Activated CD8-positive, alpha-beta memory T cell treated with anti-CD3 and anti-CD28 coated beads, Interleukin-2, amount 50 U/mL, for 48 hours (primary cell): Measurements from ENCODE around the gene ZBTB37.
"Not testable (repeated sequence)": the region's sequence is repeated elsewhere in the genome, so short reads cannot be mapped to it uniquely, and the experiment has no call there.

Experiments
- DNase-seq: peaks from one replicate; pipeline ENCODE4 v3.0.0-alpha.2; 2020

Gene ZBTB37

GRCh38 chr1:173915596-173915995, 47.4 kb downstream of the ZBTB37 start:
- no peak for DNase-seq

GRCh38 chr1:173916667-173917066, 48.5 kb downstream of the ZBTB37 start:
- DNase-seq: no peak

- DNase-seq: no peak
Observed at GRCh38 chr1:173917149-173917548, 49.0 kb downstream of the ZBTB37 start, which contains the start of gene SERPINC1. TSS of gene SERPINC1 (minus strand) at chr1:173917327. CDS start at chr1:173917259, 68 bp downstream.

GRCh38 chr1:173917635-173918493, 49.7 kb downstream of the ZBTB37 start:
- no peak for DNase-seq

GRCh38 chr1:173920861-173921260, 52.7 kb downstream of the ZBTB37 start:
- DNase-seq: no peak

GRCh38 chr1:173925306-173926242, 57.4 kb downstream of the ZBTB37 start:
- DNase-seq: no peak

GRCh38 chr1:173930541-173930940, 62.4 kb downstream of the ZBTB37 start:
- not testable (repeated sequence) for DNase-seq

- no peak for DNase-seq
Observed at GRCh38 chr1:173934440-173934839, 66.3 kb downstream of the ZBTB37 start.

GRCh38 chr1:173937062-173937461, 68.9 kb downstream of the ZBTB37 start:
- no peak for DNase-seq

- no peak for DNase-seq
Observed at GRCh38 chr1:173946380-173946921, 78.3 kb downstream of the ZBTB37 start.

GRCh38 chr1:173948594-173948993, 80.4 kb downstream of the ZBTB37 start:
- no peak for DNase-seq
